Stimulated activated CD4-positive, alpha-beta T cell treated with anti-CD3 and anti-CD28 coated beads, Interleukin-4, amount 100 ng/mL, for 4 hours (primary cell): Measurements from ENCODE around the gene ICAM5.
"Not testable (repeated sequence)": the region's sequence is repeated elsewhere in the genome, so short reads cannot be mapped to it uniquely, and the experiment has no call there.

ENCODE experiments used
- DNase-seq, 2 experiments: peaks; one replicate each; pipeline ENCODE4 v3.0.0-alpha.2; 2020

Gene ICAM5

GRCh38 chr19:10270616-10271394, 18.9 kb upstream of the ICAM5 start, which contains the start of gene ICAM1:
ICAM1 (plus strand) TSS chr19:10271120; CDS start chr19:10271160, 40 bp downstream.
- peak; percentile 64 to 72 for DNase-seq

- peak; percentile 21 to 43 for DNase-seq
These were observed 18.1 kb upstream of the ICAM5 start for GRCh38 chr19:10271543-10272086.

GRCh38 chr19:10274589-10274988, 15.2 kb upstream of the ICAM5 start:
- no peak for DNase-seq

- no peak for DNase-seq
These were observed 11.8 kb upstream of the ICAM5 start for GRCh38 chr19:10277795-10278589.

GRCh38 chr19:10278935-10279334, 10.8 kb upstream of the ICAM5 start:
- no peak for DNase-seq

- DNase-seq = no peak
These were observed 9.9 kb upstream of the ICAM5 start for GRCh38 chr19:10279737-10280442.

- DNase-seq = not testable (repeated sequence)
These were observed 7.7 kb upstream of the ICAM5 start for GRCh38 chr19:10282043-10282442.

- no peak for DNase-seq
These were observed 6.3 kb upstream of the ICAM5 start for GRCh38 chr19:10283301-10284064.

- no peak for DNase-seq
These were observed 5.4 kb upstream of the ICAM5 start for GRCh38 chr19:10284065-10284959.

GRCh38 chr19:10284960-10285278, 4.8 kb upstream of the ICAM5 start:
- DNase-seq = no peak

- DNase-seq = no peak
These were observed 4.4 kb upstream of the ICAM5 start for GRCh38 chr19:10285393-10285792.

- DNase-seq = peak in 1 of 2 experiments; percentile 30
These were observed 2.7 kb upstream of the ICAM5 start, which contains the start of gene ICAM4 for GRCh38 chr19:10286803-10287737. ICAM4 (plus strand) TSS chr19:10286955; CDS start chr19:10287013, 58 bp downstream.

- DNase-seq = peak; percentile 45
These were observed 1.0 kb upstream of the ICAM5 start for GRCh38 chr19:10288662-10289166.

- DNase-seq = peak; percentile 65 to 74
These were observed 451 bp upstream of the ICAM5 start for GRCh38 chr19:10289167-10289835.

- no peak for DNase-seq
These were observed 664 bp downstream of the ICAM5 start for GRCh38 chr19:10290357-10290875.

- peak; percentile 53 to 63 for DNase-seq
These were observed 1.3 kb downstream of the ICAM5 start for GRCh38 chr19:10290876-10291553.

- DNase-seq = no peak
These were observed 1.9 kb downstream of the ICAM5 start for GRCh38 chr19:10291554-10292205.
